Measurements from ENCODE around the gene SYNPR. TPM values are rescaled to one million over a fixed set of nuclear protein-coding genes. Genes with fewer than 3 reads are reported as not detected.

SYNPR gene
- total RNA-seq, 2 experiments from 2014 or later, result not detected

- Histone ChIP-seq H3K9me3 (ENCODE audit: control insufficient read depth in 1 of 2, insufficient read depth in 1 of 2, low read length in 2 of 2) (no peaks in the 10 kb centered on the region), H3K36me3 (ENCODE audit: insufficient read depth, low read length) (no peaks in the 10 kb centered on the region), H3K27me3 (ENCODE audit: control insufficient read depth in 1 of 2, insufficient read depth in 2 of 2, low read length in 2 of 2) (no peaks in the 10 kb centered on the region), H3K27ac (ENCODE audit: low read depth in 1 of 2, low read length in 2 of 2) (no peak overlapping the region), H3K4me1 (ENCODE audit: insufficient read depth, low read length) (no peaks in the 10 kb centered on the region), H3K4me3 (ENCODE audit: low read length) (no peak overlapping the region)
- ATAC-seq (ENCODE audit: poor library complexity) (no peak), DNase-seq (no peak)
- H3K36me3 Mint-ChIP-seq (ENCODE audit: low read depth), result no peaks in the 10 kb centered on the region
- H3K4me3 Mint-ChIP-seq, result no peak overlapping the region
- ChIA-PET POLR2A (no interaction called here), CTCF (no interaction called here)
- no peak for TF ChIP-seq CTCF (IDR thresholded peaks at IDR 0.05)
- peaks cover 7% of the 10 kb centered on the region for H3K9me3 Mint-ChIP-seq
- intact Hi-C loops (cut with DNase I, micrococcal nuclease), result no loop called here
- H3K27me3 Mint-ChIP-seq, result no peaks in the 10 kb centered on the region
- H3K4me1 Mint-ChIP-seq (ENCODE audit: low read depth), result no peaks in the 10 kb centered on the region
- no peak overlapping the region for H3K27ac Mint-ChIP-seq
These were observed 214.4 kb downstream of the SYNPR start for GRCh38 chr3:63492464-63492863.

- POLR2A ChIA-PET, result no interaction called here
- no peak overlapping the region for H3K27ac Mint-ChIP-seq
- intact Hi-C loops (cut with DNase I, micrococcal nuclease), result no loop called here
- no peaks in the 10 kb centered on the region for H3K4me1 Mint-ChIP-seq (ENCODE audit: low read depth)
- H3K36me3 ChIP-seq (ENCODE audit: insufficient read depth, low read length), result no peaks in the 10 kb centered on the region
- H3K4me3 ChIP-seq (ENCODE audit: low read length), result no peak overlapping the region
- ATAC-seq (ENCODE audit: poor library complexity) (no peak), DNase-seq (no peak)
- H3K36me3 Mint-ChIP-seq (ENCODE audit: low read depth), result no peaks in the 10 kb centered on the region
- peaks cover 7% of the 10 kb centered on the region for H3K9me3 Mint-ChIP-seq
- no peak overlapping the region for H3K27ac ChIP-seq (ENCODE audit: low read depth in 1 of 2, low read length in 2 of 2)
- no peaks in the 10 kb centered on the region for H3K27me3 ChIP-seq (ENCODE audit: control insufficient read depth in 1 of 2, insufficient read depth in 2 of 2, low read length in 2 of 2)
- CTCF ChIA-PET, result no interaction called here
- TF ChIP-seq CTCF (IDR thresholded peaks at IDR 0.05), result no peak
- no peaks in the 10 kb centered on the region for H3K27me3 Mint-ChIP-seq
- H3K4me3 Mint-ChIP-seq, result no peak overlapping the region
- H3K9me3 ChIP-seq (ENCODE audit: control insufficient read depth in 1 of 2, insufficient read depth in 1 of 2, low read length in 2 of 2), result no peaks in the 10 kb centered on the region
- H3K4me1 ChIP-seq (ENCODE audit: insufficient read depth, low read length), result no peaks in the 10 kb centered on the region
These were observed 215.0 kb downstream of the SYNPR start for GRCh38 chr3:63493101-63493500.

- no peaks in the 10 kb centered on the region for H3K27me3 ChIP-seq (ENCODE audit: control insufficient read depth in 1 of 2, insufficient read depth in 2 of 2, low read length in 2 of 2)
- no peak overlapping the region for H3K4me3 ChIP-seq (ENCODE audit: low read length)
- no peak overlapping the region for H3K27ac Mint-ChIP-seq
- ATAC-seq (ENCODE audit: poor library complexity), result no peak
- H3K36me3 Mint-ChIP-seq (ENCODE audit: low read depth), result no peaks in the 10 kb centered on the region
- no peak overlapping the region for H3K27ac ChIP-seq (ENCODE audit: low read depth in 1 of 2, low read length in 2 of 2)
- H3K9me3 Mint-ChIP-seq, result peaks cover 7% of the 10 kb centered on the region
- intact Hi-C loops (cut with DNase I, micrococcal nuclease), result no loop called here
- H3K27me3 Mint-ChIP-seq, result no peaks in the 10 kb centered on the region
- no peak for DNase-seq
- H3K4me3 Mint-ChIP-seq, result no peak overlapping the region
- H3K4me1 ChIP-seq (ENCODE audit: insufficient read depth, low read length), result no peaks in the 10 kb centered on the region
- no peaks in the 10 kb centered on the region for H3K4me1 Mint-ChIP-seq (ENCODE audit: low read depth)
- ChIA-PET CTCF (no interaction called here), POLR2A (no interaction called here)
- no peak for TF ChIP-seq CTCF (IDR thresholded peaks at IDR 0.05)
- no peaks in the 10 kb centered on the region for H3K36me3 ChIP-seq (ENCODE audit: insufficient read depth, low read length)
- no peaks in the 10 kb centered on the region for H3K9me3 ChIP-seq (ENCODE audit: control insufficient read depth in 1 of 2, insufficient read depth in 1 of 2, low read length in 2 of 2)
These were observed 216.5 kb downstream of the SYNPR start for GRCh38 chr3:63494646-63495045.
